Measurements from ENCODE around the gene CBX7. TPM values are rescaled to one million over a fixed set of nuclear protein-coding genes. Genes with fewer than 3 reads are reported as not detected.

Gene CBX7
- total RNA-seq, 8 experiments from 2014 or later: 2.6 to 8.9 (median 4.8) TPM

- Histone ChIP-seq H3K4me1 (replicated peaks in 1 of 2) (peaks cover 1 to 7% of the 10 kb centered on the region in 2 donors), H3K27ac (no peak overlapping the region), H3K4me3 (no peak overlapping the region)
- no peak for ATAC-seq (replicated peaks in 6 of 8)
- WGBS, 10 experiments: 70 to 100% (median 88%) methylated on average over 2 to 5 of the region's 8 CpGs; no CpG with 5 or more reads in 6 of the 10 experiments
- in situ Hi-C loops (cut with MboI; ENCODE audit: low pct_unique_long_range_greater_than_20kb in 2 of 9, low sequenced_read_pairs in 9 of 9, unreplicated experiment in 9 of 9): no loop called here
These were observed 16.2 kb downstream of the CBX7 start for GRCh38 chr22:39136317-39136716.

- WGBS, 10 experiments: 0 to 67% (median 45%) methylated on average over 1 to 8 of the region's 15 CpGs; no CpG with 5 or more reads in 6 of the 10 experiments
- H3K4me1 ChIP-seq (replicated peaks in 1 of 2): peaks cover 12 to 15% of the 10 kb centered on the region in 2 donors
- no peak overlapping the region for H3K4me3 ChIP-seq
- ATAC-seq (replicated peaks in 6 of 8): peak in 7 of 8 experiments; percentile 21 to 92 (median 65)
- in situ Hi-C loops (cut with MboI; ENCODE audit: low pct_unique_long_range_greater_than_20kb in 2 of 9, low sequenced_read_pairs in 9 of 9, unreplicated experiment in 9 of 9): no loop called here
- no peak overlapping the region for H3K27ac ChIP-seq
These were observed 17.2 kb downstream of the CBX7 start for GRCh38 chr22:39135092-39135896.

DNA sequence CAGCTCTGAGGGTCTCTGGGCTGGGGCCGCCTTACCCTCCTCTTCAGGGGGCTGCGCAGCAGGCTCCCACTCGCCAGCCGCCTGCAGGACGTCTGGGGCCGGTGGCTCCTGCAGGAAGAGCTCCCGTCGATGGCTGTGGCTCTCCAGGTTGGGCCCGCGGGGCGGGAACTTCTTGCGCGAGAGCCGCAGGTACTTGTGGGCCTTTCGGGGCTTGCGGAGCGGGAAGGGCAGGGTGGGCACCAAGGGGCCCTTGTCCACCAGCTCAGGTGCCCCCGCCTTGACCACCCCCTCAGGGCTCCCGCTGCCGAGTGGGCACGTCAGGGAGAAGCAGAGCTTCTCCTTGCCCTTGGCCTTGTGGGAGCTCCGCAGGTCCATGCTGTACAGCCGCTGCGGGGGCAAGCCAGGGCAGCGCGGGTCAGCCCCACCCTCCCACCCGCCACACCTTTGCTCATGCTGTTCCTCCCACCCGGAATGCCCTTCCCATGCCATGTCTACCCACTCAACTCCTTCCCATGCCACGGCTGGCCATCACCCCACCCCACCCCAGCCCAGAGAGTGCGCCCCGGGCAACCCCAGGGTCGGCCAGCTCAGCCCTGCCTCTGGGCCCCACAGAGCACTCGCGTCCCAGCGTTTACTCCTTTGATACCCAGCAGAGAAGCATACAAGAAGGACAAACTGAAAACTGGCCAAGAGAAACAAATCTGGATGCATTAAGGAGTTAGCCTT, 18.0 kb downstream of the CBX7 start:
- Histone ChIP-seq H3K27ac (no peak overlapping the region), H3K4me3 (no peak overlapping the region), H3K4me1 (replicated peaks in 1 of 2) (peaks cover 16 to 22% of the 10 kb centered on the region in 2 donors)
- in situ Hi-C loops (cut with MboI; ENCODE audit: low pct_unique_long_range_greater_than_20kb in 2 of 9, low sequenced_read_pairs in 9 of 9, unreplicated experiment in 9 of 9): no loop called here
- ATAC-seq (replicated peaks in 6 of 8): peak in 1 of 8 experiments; percentile 43
- 83% methylated on average over 7 of the region's 35 CpGs; no CpG with 5 or more reads in 9 of the 10 experiments for WGBS, 10 experiments

DNA sequence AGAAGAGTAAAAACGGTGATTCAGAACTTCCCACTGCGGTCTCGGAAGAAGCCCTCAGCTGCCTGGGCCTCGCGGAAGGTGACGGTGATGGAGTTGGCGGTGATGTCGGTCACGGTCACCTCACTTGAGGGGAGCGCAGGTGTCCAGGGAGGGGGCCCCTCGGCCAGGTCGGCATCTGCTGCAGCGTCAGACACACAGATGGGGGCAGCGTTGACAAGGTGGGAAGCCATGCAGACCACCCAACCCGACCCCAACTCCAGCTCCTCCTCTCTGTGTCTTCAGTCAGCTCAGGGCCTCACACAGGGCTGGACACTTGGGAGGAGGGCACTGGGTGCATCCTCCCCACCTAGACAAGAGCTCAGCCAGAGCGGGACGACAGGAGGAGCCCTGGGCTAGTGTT, 18.6 kb downstream of the CBX7 start:
- Histone ChIP-seq H3K4me3 (no peak overlapping the region), H3K4me1 (replicated peaks in 1 of 2) (peaks cover 16 to 22% of the 10 kb centered on the region in 2 donors), H3K27ac (no peak overlapping the region)
- WGBS, 10 experiments: 93 to 100% methylated on average over 1 to 8 of the region's 17 CpGs; no CpG with 5 or more reads in 8 of the 10 experiments
- ATAC-seq (replicated peaks in 6 of 8): no peak
- in situ Hi-C loops (cut with MboI; ENCODE audit: low pct_unique_long_range_greater_than_20kb in 2 of 9, low sequenced_read_pairs in 9 of 9, unreplicated experiment in 9 of 9): no loop called here

DNA sequence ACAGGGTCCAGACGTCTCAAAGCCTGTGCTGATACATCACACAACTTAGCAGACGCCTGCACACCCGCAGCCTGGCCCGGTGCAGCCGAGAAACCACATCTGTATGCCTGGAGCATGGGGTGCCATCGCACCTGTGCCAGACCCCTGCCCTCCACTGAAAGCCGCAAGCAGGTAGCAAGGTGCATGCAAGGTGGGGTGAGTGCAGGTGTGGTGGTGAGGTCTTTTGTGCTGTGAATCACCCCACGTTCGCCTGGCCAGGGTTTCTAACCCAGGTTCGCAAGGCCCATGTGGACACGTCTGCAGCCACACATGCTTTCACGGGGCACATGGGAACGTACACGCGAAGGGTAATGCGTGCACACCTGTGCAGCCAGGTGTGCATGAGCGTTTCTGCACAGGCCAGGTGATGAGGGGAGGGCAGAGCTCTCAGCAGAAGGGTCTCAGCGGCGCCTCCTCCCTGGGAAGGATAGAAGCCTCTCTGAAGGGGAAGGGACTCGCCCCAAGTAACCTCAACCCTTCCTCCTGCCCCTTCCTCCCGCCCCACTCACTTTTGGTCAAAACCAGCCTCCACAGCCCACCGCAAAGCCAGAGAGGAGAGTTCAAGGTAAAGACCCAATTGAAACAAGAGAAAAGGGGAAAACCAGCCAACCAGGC, 19.5 kb downstream of the CBX7 start:
- in situ Hi-C loops (cut with MboI; ENCODE audit: low pct_unique_long_range_greater_than_20kb in 2 of 9, low sequenced_read_pairs in 9 of 9, unreplicated experiment in 9 of 9): no loop called here
- no peak for ATAC-seq (replicated peaks in 6 of 8)
- peaks cover 16 to 22% of the 10 kb centered on the region in 2 donors for H3K4me1 ChIP-seq (replicated peaks in 1 of 2)
- H3K27ac ChIP-seq: no peak overlapping the region
- no peak overlapping the region for H3K4me3 ChIP-seq
- WGBS, 10 experiments: 94 to 100% (median 100%) methylated on average over 2 to 12 of the region's 22 CpGs; no CpG with 5 or more reads in 7 of the 10 experiments

- H3K27ac ChIP-seq: no peak overlapping the region
- in situ Hi-C loops (cut with MboI; ENCODE audit: low pct_unique_long_range_greater_than_20kb in 2 of 9, low sequenced_read_pairs in 9 of 9, unreplicated experiment in 9 of 9): no loop called here
- no peak for ATAC-seq (replicated peaks in 6 of 8)
- H3K4me1 ChIP-seq (replicated peaks in 1 of 2): peaks cover 16 to 22% of the 10 kb centered on the region in 2 donors
- 40 to 100% (median 73%) methylated on average over 1 to 5 of the region's 6 CpGs; no CpG with 5 or more reads in 3 of the 10 experiments for WGBS, 10 experiments
- no peak overlapping the region for H3K4me3 ChIP-seq
These were observed 20.2 kb downstream of the CBX7 start for GRCh38 chr22:39132281-39132680.

GRCh38 chr22:39130892-39131855, 21.3 kb downstream of the CBX7 start:
- peak in 5 of 8 experiments; percentile 79 to 86 (median 82) for ATAC-seq (replicated peaks in 6 of 8)
- H3K4me3 ChIP-seq: no peak overlapping the region
- WGBS, 10 experiments: 10 to 70% (median 24%) methylated on average over 2 to 15 of the region's 24 CpGs; no CpG with 5 or more reads in 2 of the 10 experiments
- in situ Hi-C loops (cut with MboI; ENCODE audit: low pct_unique_long_range_greater_than_20kb in 2 of 9, low sequenced_read_pairs in 9 of 9, unreplicated experiment in 9 of 9): no loop called here
- H3K4me1 ChIP-seq (replicated peaks in 1 of 2): peaks cover 16 to 22% of the 10 kb centered on the region in 2 donors
- peak overlapping the region; percentile 21 to 61 for H3K27ac ChIP-seq

- no peak for ATAC-seq (replicated peaks in 6 of 8)
- in situ Hi-C loops (cut with MboI; ENCODE audit: low pct_unique_long_range_greater_than_20kb in 2 of 9, low sequenced_read_pairs in 9 of 9, unreplicated experiment in 9 of 9): no loop called here
- Histone ChIP-seq H3K4me3 (no peak overlapping the region), H3K27ac (peak overlapping the region in 1 of 2 donors; percentile 34), H3K4me1 (replicated peaks in 1 of 2) (peaks cover 16 to 22% of the 10 kb centered on the region in 2 donors)
- 0 to 94% (median 60%) methylated on average over 1 to 7 of the region's 8 CpGs; no CpG with 5 or more reads in 3 of the 10 experiments for WGBS, 10 experiments
These were observed 22.3 kb downstream of the CBX7 start for GRCh38 chr22:39130152-39130704.

DNA sequence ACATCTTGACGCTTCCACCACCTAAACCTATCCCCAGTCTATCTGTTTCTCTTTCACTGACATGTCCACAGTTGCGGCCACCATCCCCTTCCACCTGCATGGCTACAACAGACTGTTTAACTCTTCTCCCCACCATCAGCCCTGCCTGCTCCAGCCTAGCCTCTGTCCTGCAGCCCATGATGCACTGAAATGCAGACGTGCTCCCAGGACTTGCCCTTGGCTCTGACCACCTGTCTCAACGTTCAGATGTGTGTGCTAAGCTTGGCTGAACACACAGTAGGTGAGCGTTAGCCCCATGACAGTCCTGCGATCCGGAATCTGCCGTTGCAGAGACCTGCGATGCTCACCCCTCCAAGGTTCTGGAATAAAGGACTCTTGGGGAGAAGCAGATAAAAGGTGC, 22.7 kb downstream of the CBX7 start:
- H3K27ac ChIP-seq: peak overlapping the region in 1 of 2 donors; percentile 34
- no peak for ATAC-seq (replicated peaks in 6 of 8)
- peaks cover 16 to 22% of the 10 kb centered on the region in 2 donors for H3K4me1 ChIP-seq (replicated peaks in 1 of 2)
- no peak overlapping the region for H3K4me3 ChIP-seq
- in situ Hi-C loops (cut with MboI; ENCODE audit: low pct_unique_long_range_greater_than_20kb in 2 of 9, low sequenced_read_pairs in 9 of 9, unreplicated experiment in 9 of 9): loop anchor here in 1 of 9 experiments (10.0 kb wide), 1 partner anchor 115 kb away; the partner anchor contains the start of gene APOBEC3C
- WGBS, 10 experiments: 20 to 100% (median 90%) methylated on average over 1 to 4 of the region's 9 CpGs; no CpG with 5 or more reads in 3 of the 10 experiments

DNA sequence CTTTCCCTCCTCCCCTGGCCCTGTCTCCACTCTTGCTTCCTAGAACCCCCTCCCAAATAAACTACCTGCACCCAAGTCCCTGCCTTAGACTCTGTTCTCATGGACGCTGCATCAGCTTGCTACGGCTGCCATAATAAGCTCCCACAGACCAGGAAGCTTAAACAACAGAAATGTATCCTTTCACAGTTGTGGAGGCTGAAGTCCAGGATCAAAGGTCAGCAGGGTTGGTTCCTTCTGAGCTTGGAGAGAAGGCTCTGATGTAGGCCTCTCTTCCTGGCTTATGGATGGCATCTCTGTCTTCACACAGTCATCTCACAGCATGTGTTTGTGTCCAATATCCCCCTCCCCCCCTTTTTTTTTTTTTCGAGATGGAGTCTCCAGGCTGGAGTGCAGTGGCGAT, 23.4 kb downstream of the CBX7 start:
- in situ Hi-C loops (cut with MboI; ENCODE audit: low pct_unique_long_range_greater_than_20kb in 2 of 9, low sequenced_read_pairs in 9 of 9, unreplicated experiment in 9 of 9): loop anchor here in 1 of 9 experiments (10.0 kb wide), 1 partner anchor 114 kb away; the partner anchor contains the start of gene APOBEC3C
- ATAC-seq (replicated peaks in 6 of 8): no peak
- Histone ChIP-seq H3K4me1 (replicated peaks in 1 of 2) (peaks cover 16 to 28% of the 10 kb centered on the region in 2 donors), H3K4me3 (no peak overlapping the region), H3K27ac (no peak overlapping the region)
- 40 to 94% (median 80%) methylated on average over 1 to 3 of the region's 4 CpGs; no CpG with 5 or more reads in 5 of the 10 experiments for WGBS, 10 experiments

- in situ Hi-C loops (cut with MboI; ENCODE audit: low pct_unique_long_range_greater_than_20kb in 2 of 9, low sequenced_read_pairs in 9 of 9, unreplicated experiment in 9 of 9): loop anchor here in 1 of 9 experiments (10.0 kb wide), 1 partner anchor 114 kb away; the partner anchor contains the start of gene APOBEC3C
- peaks cover 16 to 34% of the 10 kb centered on the region in 2 donors for H3K4me1 ChIP-seq (replicated peaks in 1 of 2)
- no peak for ATAC-seq (replicated peaks in 6 of 8)
- WGBS, 10 experiments: 33 to 100% (median 66%) methylated on average over 1 to 4 of the region's 6 CpGs; no CpG with 5 or more reads in 4 of the 10 experiments
- no peak overlapping the region for H3K4me3 ChIP-seq
- no peak overlapping the region for H3K27ac ChIP-seq
These were observed 24.0 kb downstream of the CBX7 start for GRCh38 chr22:39128508-39128907.

Data from motor neuron (in vitro differentiated cells).